Measurements from ENCODE around the gene PRR23E.

Gene PRR23E

GRCh38 chr3:127247292-127247691 is 54.4 kb downstream of the PRR23E start:
- TF ChIP-seq CTCF (IDR thresholded peaks at IDR 0.05; ENCODE audit: low read length) (no peak), EZH2 (IDR thresholded peaks at IDR 0.05; ENCODE audit: borderline replicate concordance, low read length) (no peak)
- H3K36me3 ChIP-seq (ENCODE audit: insufficient read depth, low read length) = no peaks in the 10 kb centered on the region
- no peak overlapping the region for H3K9ac ChIP-seq (ENCODE audit: low read length)
- no peaks in the 10 kb centered on the region for H3K9me2 ChIP-seq (ENCODE audit: low read depth, low read length)
- H4K20me1 ChIP-seq (ENCODE audit: insufficient read depth, low read length) = no peaks in the 10 kb centered on the region
- no peaks in the 10 kb centered on the region for H3K4me1 ChIP-seq (ENCODE audit: insufficient read depth, low read length, severe bottlenecking)
- H3K27me3 ChIP-seq (ENCODE audit: insufficient read depth, low read length) = no peaks in the 10 kb centered on the region
- no peaks in the 10 kb centered on the region for H3K79me2 ChIP-seq (ENCODE audit: insufficient read depth, low read length)
- peaks cover 22% of the 10 kb centered on the region for H3K9me3 ChIP-seq (ENCODE audit: low read length)
- H3F3A ChIP-seq (ENCODE audit: insufficient read depth, low read length) = no peaks in the 10 kb centered on the region
- H3K27ac ChIP-seq (ENCODE audit: low read depth, low read length, poor library complexity, severe bottlenecking) = no peak overlapping the region
- no peak overlapping the region for H3K4me3 ChIP-seq (ENCODE audit: low read depth, low read length, poor library complexity, severe bottlenecking)
- H2AFZ ChIP-seq (ENCODE audit: low read length) = no peak overlapping the region
- H3K4me2 ChIP-seq (ENCODE audit: low read length) = no peak overlapping the region

All from OCI-LY1 (cell line).